CD4-positive, alpha-beta T cell treated with Interleukin-17A for 4 hours (primary cell): ENCODE measurements around the gene TRAF2.

Experiments
- DNase-seq: peaks from one replicate; pipeline ENCODE4 v3.0.0-alpha.2; 2020; ENCODE audit warnings: mixed read lengths

The TRAF2 gene

DNA sequence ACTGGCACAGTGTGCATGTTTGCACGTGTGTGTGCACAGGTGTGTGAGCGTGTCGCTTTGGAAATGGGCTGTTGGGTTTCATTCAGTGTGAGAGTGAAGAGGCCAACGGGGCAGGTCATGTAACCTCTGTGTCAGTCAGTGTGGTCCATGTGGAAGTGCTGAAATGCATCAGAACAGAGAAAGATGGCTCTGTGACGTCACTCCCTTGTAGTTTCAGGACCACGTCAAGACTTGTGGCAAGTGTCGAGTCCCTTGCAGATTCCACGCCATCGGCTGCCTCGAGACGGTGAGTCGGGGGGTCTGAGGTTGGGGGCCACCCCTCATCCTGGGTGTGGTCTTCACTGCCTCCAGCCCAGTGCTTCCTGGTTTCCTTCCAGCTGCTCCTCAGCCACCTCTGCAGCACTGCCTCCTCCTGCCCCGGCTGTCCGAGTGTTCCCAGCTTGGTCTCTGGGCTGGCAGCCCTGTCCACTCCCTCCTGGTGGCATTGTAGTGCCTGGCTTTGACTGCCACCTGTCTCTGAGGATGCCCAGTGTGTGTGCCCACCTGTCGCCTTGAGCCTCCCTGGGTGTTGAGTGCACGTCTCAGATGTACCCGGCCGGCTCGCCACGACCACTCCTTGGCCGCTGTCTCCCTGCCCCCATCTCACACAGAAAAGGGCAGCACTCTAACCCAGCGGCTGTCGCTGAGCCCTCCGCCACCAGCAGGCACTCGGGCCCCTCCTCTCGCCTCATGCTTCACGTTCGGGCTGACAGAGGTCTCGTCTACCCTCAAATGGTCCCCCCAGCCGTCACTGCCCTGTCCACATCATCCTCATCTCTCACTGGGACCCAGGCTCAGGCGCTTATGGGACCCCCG is 30.2 kb downstream of the TRAF2 start:
- no peak for DNase-seq

DNA sequence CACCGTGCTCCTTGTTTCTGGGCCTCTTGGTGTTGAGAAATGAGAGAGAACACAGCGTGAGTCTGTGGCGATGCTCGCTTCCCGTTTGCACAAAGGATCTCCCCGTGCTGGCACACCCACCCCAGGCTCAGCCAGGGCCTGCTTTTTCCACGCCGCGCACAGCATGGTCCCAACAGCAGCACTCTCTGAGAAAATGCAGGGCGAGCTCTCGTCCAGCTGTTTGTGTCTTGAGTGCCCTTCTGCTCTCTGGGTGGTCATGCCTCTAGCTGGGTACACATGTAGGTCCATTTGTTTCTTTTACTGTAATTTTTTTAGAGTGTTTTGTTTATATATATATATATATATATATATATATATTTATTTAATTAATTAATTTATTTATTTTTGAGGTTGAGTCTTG is 31.6 kb downstream of the TRAF2 start:
- no peak for DNase-seq

DNA sequence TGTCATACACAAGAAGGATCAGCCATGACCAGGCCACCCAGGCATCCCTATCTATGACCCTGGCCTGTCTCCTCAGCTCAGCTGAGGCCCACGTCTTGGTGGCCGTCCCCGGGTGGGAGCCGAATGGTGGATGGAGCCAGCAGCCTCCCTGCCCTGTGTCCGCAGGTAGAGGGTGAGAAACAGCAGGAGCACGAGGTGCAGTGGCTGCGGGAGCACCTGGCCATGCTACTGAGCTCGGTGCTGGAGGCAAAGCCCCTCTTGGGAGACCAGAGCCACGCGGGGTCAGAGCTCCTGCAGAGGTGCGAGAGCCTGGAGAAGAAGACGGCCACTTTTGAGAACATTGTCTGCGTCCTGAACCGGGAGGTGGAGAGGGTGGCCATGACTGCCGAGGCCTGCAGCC is 33.8 kb downstream of the TRAF2 start:
- DNase-seq = no peak

DNA sequence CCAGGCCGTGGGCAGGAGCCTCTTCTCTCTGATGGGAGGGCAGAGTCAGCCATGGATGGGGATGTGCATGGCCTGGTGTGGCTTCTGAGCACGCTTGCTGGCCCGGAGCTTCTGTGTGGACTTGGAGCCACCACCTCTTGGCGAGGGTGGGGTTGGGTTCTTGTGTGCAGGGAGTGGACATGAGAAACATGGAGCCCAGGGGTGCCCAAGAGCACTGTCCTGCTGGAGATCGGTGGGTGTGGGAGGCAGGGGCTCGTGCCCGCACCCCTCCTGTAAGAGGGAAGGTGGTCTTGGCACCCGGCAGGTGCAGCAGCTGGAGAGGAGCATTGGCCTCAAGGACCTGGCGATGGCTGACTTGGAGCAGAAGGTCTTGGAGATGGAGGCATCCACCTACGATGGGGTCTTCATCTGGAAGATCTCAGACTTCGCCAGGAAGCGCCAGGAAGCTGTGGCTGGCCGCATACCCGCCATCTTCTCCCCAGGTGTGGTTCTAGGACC is 34.5 kb downstream of the TRAF2 start:
- no peak for DNase-seq

DNA sequence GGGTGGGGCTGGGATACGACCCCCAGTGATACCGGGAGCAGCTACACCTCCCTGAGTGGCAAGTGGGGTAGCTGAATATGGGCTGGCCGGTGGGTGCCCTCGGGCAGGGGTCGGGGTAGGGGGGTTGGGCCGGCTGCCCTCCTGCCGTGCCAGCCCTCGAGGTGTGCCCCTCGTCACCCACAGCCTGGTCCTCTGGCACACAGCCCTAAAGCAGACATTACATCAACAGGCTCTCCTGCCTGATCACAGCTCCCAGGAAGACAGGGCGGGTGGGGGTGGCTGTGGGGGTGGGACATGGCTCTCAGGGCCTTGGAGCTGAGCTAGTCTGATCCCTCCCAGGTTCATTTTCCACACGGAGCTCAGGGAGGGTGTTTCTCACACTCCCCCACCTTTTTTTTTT is 35.0 kb downstream of the TRAF2 start:
- DNase-seq = no peak

DNA sequence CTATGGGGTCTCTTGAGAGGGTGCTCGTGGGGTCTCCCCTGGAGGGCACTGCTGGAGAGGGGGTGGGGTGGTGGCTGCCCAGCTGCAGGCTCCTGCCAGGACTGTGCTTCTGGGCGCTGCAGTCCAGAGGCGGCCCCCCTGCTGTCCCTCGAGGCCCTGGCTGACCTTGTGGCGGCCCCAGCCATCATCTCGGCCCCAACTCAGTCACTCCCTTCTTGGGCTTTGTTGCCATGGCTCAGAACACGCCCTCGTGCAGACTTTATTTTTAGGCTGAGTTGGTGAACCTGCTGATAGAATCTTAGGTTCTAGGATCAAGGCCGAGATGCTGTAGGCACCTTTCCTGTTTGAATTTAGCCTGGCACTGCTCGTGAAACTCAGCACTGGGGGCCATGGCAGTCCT is 35.4 kb downstream of the TRAF2 start:
- DNase-seq = no peak

DNA sequence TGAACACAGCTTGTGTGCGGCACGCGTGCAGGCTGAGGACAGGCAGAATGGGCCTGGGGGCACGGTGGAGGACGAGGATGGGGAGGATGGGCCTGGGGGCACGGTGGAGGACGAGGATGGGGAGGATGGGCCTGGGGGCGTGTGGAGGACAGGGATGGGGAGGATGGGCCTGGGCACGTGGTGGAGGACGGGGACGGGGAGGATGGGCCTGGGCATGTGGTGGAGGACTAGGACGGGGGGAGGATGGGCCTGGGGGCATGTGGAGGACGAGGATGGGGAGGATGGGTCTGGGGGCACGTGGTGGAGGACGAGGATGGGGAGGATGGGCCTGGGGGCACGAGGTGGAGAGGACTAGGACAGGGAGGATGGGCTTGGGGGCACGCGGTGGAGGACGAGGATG is 36.2 kb downstream of the TRAF2 start:
- DNase-seq = no peak

DNA sequence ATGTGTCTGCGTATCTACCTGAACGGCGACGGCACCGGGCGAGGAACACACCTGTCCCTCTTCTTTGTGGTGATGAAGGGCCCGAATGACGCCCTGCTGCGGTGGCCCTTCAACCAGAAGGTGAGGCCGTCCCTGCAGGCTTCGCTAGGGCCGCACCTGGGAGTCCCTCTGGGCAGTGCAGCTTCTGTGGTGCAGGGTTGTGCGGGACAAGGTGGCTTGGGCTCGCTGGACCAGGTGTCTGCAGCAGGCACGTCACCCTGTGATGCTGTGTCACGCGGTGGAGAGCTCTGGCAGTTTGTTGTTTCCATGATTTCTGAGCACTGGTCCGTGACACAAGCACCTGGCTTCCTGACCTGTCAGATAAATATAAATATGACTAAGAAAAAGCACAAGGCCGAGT is 37.6 kb downstream of the TRAF2 start:
- no peak for DNase-seq

DNA sequence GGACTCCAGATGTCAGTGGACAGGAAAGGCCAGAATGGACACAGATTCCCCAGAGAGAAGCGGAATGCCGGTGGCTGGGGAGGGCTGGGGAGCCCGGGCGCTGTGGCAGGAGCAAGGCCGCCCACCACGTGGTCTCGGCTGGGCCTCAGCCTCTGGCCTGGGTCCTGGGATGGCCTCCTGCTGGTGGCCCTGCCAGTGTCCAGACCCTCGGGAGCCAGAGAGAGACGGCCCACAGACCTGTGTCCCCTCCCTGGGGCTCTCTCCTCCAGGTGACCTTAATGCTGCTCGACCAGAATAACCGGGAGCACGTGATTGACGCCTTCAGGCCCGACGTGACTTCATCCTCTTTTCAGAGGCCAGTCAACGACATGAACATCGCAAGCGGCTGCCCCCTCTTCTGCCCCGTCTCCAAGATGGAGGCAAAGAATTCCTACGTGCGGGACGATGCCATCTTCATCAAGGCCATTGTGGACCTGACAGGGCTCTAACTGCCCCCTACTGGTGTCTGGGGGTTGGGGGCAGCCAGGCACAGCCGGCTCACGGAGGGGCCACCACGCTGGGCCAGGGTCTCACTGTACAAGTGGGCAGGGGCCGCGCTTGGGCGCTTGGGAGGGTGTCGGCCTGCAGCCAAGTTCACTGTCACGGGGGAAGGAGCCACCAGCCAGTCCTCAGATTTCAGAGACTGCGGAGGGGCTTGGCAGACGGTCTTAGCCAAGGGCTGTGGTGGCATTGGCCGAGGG is 39.3 kb downstream of the TRAF2 start:
- DNase-seq = no peak

DNA sequence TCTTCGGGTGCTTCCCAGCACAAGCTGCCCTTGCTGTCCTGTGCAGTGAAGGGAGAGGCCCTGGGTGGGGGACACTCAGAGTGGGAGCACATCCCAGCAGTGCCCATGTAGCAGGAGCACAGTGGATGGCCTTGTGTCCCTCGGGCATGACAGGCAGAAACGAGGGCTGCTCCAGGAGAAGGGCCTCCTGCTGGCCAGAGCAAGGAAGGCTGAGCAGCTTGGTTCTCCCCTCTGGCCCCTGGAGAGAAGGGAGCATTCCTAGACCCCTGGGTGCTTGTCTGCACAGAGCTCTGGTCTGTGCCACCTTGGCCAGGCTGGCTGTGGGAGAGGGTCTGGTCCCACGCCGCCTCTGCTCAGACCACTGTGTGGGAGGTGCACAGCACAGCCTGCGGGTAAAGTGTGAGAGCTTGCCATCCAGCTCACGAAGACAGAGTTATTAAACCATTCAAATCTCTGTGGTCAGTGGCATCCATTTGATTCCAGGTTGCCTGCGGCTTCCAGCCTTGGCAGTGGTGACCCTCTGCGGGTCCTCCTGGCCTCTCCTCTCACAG is 39.9 kb downstream of the TRAF2 start:
- DNase-seq = no peak

DNA sequence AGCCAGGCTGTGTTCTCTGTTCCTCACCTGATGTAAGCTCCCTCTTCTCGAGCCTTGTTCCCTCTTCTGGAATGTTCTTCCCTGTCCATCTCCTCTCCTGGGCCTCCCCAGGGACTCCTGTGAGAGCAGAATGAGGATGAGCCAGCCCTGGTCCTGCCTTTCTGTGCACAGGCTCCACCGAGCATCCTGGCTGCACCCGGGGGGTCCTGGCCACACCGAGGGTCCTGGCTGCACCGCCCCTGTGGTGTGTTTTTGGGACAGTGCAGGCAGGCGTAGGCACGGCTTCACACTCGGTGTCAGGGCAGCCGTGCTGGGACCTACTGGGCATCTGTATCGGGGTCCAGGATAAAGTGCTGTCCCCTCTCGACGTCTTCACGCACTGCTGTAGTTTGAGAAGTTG is 40.4 kb downstream of the TRAF2 start:
- DNase-seq = no peak

DNA sequence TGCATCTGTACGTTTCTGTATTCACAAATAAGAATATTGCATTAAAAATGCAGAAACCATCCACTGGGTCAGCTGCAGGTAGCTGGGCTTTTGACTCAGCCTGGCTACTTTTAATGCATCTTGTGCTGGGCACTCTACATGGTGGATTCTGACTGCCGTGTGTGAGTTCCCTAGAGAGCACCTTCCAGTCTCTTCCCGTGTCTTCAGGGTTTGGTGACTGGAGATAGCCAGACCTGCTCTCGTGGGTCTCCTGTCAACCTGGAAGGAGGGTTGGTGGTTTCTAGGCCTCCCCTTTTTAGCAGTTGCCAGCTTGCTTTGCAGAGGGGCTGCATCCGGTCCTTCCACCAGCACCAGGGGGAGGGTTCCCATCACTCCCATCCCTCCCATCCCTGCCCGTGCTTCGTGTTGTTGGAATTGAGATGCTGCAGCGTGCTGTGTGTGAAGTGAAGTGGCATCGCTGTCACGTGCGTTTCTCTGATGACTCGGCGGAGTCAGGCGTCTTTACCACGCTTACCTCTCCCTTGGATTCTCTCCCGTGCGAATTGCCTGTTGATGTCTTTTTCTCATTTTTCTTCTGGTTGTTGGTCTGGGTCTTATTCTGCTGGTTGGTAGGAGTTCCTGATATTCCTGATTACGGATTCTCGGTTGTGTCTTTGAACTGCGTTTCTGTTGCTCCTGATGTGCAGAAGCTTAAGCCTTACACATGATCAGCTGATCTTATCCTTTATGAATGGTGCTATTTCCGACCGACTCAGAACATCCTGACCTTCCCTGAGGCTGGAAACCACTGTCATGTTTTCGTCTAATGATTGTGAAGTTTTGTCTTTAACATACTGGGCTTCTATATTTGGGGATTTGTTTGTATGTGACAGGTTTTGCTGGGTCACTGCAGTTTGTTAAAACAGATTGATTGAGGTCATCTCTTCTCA is 41.3 kb downstream of the TRAF2 start:
- DNase-seq = no peak

DNA sequence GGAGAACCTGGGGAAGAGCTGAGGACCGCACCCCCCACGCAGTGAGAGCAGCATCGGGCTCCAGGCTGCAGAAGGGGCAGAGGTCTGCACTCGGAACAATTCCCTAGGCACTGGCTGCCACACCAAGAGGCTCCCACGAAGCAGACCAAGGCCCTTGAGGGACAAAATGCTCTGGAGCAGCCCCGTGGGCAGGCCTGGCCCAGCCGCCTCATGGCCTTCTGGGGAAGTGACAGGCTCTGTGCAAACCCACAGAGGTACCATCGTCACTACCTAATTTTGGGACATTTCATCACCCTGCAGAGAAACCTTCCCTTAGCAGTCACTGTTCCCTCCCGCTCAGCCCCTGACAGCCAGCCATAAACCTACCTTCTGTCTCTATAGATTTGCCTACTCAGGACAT is 42.3 kb downstream of the TRAF2 start:
- no peak for DNase-seq

DNA sequence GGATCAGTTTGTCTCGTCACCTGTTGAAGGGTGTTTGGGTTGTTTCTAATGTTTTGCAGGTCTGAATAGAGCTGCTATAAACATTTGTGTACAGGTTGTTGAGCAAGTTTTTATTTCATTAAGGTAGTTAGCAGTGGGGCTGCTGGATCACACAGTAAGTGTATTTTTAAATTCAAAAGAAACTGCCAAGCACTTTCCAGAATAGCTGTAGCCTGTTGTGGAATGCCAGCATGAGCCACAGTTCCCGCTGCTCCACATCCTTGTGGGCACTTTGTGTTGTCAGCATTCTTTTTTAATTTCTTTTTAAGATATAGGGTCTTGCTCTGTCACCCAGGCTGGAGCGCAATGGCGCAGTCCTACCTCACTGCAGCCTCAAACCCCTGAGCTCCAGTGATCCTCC is 43.7 kb downstream of the TRAF2 start:
- DNase-seq = no peak

DNA sequence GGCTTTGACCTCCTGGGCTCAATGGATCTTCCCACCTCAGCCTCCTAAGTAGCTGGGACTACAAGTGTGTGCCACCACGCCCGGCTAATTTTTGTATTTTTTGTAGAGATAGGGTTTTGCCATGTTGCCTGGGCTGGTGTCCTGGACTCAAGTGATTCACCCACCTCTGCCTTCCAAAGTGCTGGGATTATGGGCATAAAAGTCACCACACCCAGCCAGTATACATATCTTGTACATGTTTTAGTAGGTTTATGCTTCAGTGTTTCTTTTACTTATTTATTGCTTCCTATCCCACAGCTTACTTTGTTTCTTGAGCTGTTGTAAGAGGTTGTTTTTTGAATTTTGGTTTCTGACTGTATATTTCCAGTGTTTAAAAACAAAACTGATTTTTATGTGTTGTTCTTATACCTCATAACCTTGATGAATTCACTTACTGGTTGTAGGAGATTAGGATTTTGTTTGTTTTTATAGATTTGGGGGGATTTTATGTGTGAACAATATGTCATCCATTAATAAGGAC is 45.4 kb downstream of the TRAF2 start:
- DNase-seq = no peak

DNA sequence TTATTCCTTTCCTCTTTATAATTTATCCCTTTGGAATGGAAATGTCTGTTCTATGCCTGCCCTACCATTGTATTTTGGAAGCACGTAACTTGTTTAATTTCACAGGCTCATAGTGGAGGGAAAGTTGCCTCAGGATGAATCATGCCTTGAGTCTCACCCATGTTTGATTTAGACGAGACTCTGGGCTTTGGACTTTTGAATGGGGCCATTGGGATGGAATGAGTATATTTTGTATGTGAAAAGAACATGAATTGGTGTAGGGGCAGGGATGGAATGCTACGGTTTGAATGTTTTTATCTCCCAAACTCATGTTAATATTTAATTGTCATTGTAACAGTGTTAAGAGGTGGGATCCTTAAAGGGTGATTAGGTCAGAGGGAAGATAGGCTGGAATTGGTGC is 48.0 kb downstream of the TRAF2 start:
- DNase-seq = no peak

DNA sequence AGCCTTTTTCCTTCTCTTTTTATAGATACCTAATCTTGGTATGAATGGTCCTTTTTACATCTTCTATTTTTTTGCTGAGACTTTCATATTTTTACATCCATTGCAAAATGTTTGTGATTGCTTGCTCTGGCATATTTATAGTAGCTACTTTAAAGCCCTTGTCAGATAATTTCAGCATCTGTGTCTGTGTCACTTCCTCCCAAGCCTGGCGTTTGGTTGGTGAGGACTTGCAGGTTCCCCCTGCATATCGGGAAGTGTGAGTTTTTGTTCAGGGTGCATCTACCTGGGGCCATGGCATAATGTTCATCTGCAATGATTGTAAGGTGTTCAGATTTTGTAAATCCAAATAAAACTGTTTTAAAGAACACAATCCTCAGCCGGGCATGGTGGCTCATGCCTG is 49.3 kb downstream of the TRAF2 start:
- no peak for DNase-seq

DNA sequence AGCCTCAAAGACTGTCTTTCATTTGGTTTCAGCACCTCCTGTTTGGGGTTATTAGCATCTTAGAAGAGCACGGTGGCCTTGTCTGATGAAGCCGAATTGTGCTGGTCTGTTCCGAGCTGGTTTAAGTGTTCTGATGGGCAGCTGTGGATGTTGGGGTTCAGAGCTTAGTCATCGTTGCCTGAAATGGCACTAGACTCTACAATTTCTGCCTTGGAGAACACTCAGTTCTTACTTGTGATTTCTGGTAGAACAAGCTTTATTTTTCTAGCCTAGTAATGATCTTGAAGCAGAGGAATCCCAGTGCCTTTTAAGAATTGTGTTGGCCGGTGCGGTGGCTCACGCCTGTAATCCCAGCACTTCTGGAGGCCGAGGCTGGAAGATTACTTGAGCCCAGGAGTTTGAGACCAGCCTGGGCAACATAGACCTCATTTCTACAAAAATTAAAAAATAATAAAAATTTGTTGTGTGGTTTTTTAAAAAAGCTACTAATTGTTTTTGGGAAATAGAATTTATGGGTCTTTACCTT is 50.4 kb downstream of the TRAF2 start:
- no peak for DNase-seq

DNA sequence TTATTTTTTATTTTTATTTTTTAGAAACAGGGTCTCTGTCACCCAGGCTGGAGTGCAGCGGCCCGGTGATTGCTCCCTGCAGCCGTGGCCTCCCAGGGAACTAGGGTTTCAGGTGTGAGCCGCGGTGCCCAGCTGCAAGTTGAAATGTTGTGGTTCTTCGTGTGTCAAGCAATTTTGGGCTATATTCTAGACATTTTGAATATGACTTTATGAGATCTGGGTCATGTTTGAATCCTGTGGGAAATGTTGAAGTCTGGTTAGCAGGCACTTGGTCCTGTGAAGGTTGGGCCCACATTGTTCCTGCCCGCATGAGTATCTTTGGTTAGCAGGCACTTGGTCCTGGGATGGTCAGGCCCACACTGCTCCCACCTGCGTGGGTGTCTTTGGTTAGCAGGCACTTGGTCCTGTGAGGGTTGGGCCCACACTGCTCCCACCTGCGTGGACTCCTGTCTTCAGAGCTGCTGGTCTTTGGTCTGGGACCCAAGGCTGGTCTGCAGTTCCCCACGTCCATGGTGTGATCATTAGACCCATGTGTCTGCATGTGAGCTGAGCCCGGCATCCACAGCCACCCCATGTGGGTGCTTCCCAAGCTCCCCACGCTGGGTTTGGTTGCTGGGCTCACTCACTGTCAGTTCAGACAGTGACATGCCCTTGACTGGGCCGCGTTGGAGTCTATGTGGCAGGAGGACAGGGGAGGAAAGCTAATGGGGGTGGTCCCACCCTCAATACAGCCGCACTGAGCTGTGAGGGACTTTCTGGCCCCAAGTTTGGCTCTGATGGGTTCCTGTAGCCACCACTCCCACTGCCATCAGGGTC is 51.1 kb downstream of the TRAF2 start:
- no peak for DNase-seq

DNA sequence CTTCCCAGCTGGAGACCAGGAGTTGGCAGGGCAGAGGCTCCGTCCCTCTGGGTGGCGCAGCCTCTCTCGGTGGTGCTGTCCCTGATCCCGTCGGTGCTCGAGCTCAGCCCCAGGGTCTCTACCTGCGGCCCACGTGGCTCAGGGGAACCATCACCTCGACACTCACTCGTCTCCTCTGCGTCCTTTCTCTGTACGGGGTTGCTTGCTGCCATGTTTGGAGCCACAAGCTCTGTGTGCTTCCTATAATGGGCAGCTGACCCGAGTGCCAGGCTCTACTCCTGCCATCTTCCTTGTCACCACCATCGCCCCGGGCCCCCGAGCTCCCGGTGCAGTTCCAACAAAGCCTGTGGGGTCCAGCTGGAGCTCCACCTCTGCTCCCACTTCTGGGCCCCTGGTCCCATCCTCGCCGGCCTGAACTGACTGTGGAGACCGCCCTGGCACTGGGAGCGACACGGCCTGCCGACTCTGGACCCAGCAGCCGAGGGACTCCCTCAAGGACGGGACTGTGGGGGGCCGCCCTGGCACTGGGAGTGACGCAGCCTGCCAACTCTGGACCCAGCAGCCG is 53.2 kb downstream of the TRAF2 start:
- DNase-seq = no peak

DNA sequence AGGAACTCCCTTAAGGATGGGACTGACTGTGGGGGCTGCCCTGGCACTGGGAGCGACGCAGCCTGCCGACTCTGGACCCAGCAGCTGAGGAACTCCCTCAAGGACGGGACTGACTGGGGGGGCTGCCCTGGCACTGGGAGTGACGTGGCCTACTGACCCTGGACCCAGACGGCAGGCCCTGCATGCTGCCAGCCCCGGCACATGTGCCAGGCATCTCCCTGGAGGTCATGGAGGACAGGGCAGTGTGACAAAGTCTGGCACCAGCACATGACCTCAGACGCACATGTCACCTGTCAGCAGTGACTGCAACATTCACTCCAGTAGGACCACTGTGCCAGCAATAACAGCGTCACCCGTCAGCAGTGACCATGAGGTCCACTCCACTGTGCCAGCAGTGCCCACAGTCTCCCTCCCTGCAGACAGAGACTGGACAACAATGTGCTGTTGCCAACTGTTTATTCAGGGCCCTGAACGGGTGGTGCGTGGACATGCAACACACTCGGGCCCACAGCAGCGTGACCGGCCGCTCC is 53.7 kb downstream of the TRAF2 start:
- DNase-seq = no peak
